Gastroesophageal sphincter (tissue), 3 donors: ENCODE measurements around the gene FAM43B.

Experiments used
- CTCF ChIP-seq, 4 experiments: fragments of 200-600 bp in 2 of 4; fragments of 450-650 bp in 2 of 4; sonication (generic) in 1 of 4; IDR thresholded peaks; one replicate each; pipeline ENCODE4 v1.5.1; 2017 to 2019; ENCODE audit warnings: antibody characterized with exemption in 4 of 4, mild to moderate bottlenecking in 2 of 4, moderate library complexity in 2 of 4
- EP300 ChIP-seq: sonication (generic); formaldehyde crosslinking; IDR thresholded peaks from one replicate; pipeline ENCODE4 v1.6.1; 2017; ENCODE audit warnings: antibody characterized with exemption, mild to moderate bottlenecking
- POLR2A ChIP-seq, 2 donors: fragments of 450-650 bp; IDR thresholded peaks; one replicate each; pipeline ENCODE4 v1.6.1; 2017; ENCODE audit warnings: antibody characterized with exemption in 2 of 2, mild to moderate bottlenecking in 2 of 2, moderate library complexity in 1 of 2

GRCh38 chr1:20534659-20535417 lies 17.5 kb upstream of the FAM43B start:
- TF ChIP-seq POLR2A (IDR thresholded peaks at IDR 0.05) = no peak
- TF ChIP-seq CTCF (IDR thresholded peaks at IDR 0.05) = no peak
- TF ChIP-seq EP300 = no peak
